GOT3 (cell line): Measurements from ENCODE around the gene DGLUCY.
"Not testable (repeated sequence)": the region's sequence is repeated elsewhere in the genome, so short reads cannot be mapped to it uniquely, and the experiment has no call there.

ENCODE experiments used
- DNase-seq: peaks from one replicate; lab custom pipeline; 2025; ENCODE audit warnings: mixed read lengths; lab: John Stamatoyannopoulos, UW

DGLUCY gene

DNA sequence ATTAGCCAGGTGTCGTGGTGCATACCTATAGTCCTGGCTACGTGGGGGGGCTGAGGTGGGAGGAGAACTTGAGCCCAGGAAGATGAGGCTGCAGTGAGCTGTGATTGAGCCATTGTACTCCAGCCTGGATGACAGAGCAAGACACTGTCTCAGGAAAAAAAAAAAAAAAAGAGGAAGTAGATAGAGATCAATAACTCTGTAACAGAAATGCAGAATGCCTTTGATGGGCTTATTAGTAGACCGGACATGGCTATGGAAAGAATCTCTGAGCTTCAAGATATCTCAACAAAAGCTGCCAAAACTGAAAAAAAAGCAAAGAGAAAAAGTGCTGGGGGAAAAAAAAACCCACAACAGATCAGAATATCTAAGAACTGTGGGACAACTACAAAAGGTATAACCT is 93.1 kb downstream of the DGLUCY start:
- DNase-seq = no peak

DNA sequence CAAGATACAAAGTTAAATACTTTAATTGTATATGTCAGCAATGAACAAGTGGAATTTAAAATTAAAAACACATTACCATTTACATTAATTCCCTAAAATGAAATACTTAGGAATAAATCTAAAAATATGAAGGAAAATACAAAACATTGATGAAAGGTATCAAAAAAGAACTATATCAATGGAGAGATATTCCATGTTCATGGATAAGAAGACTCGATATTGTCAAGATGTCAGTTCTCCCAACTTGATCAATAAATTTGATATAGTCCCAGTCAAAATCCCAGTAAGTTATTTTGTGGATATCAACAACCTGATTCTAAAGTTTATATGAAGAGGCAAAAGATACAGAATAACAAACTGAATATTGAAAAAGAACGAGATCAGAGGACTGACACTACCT is 97.1 kb downstream of the DGLUCY start:
- no peak for DNase-seq

DNA sequence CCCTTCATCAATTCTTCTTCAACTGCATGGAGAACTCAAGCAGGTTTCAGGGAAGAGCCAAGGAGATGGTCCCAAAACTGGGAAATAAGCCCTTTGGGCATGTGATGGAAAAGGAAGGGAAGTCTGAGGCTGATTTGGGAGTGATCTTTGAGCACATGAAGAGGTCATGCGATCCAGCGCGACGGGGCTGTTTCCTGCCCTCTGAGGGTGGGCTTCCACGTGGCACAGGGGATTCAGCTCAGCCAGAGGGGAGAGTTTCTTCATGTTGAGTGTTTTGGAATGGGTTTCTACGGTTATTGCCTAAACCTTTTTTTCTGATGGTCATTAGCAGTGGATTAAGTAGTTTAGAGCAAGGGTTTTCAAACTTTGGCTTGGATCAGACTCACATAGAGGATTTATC is 100.4 kb downstream of the DGLUCY start:
- DNase-seq = no peak

DNA sequence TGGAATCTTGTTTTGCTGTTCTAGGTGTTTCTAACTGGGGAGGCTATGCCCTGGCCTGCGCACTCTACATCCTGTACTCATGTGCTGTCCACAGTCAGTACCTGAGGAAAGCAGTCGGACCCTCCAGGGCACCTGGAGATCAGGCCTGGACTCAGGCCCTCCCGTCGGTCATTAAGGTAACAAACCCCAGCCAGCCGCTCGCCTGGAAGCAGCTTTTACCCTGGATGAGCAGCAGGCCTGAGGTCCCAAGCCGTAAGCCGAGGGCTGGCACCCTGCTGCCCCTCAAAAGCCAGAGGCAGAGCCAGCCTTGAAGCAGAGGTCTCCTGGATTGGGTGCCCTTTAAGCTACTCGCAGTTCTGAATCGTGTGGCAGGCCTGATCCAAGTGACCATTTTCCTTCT is 101.5 kb downstream of the DGLUCY start:
- DNase-seq = no peak

DNA sequence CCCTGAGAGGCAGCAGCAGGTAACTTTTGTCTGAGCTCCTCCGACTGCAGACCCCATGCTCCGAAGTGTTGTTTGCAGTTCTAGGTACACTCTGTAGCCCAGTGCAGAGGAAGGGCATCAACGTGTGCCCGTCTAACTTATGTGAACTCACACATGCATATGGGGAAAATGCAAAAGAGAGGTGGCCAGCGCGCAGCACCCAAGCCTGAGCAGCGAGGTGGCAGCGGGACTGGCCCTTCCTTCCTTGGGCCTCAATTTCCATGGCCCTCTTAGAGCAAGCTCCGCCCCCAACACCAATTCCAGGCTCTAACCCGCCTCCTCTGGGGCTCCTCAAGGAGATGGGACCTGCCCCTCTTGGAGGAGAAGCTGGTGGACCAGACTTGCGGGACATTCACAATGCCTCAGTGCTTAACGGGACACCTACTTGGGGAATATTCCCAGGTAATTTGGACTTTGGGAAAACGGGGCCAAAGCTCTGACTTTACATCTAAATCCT is 102.9 kb downstream of the DGLUCY start:
- DNase-seq = no peak

DNA sequence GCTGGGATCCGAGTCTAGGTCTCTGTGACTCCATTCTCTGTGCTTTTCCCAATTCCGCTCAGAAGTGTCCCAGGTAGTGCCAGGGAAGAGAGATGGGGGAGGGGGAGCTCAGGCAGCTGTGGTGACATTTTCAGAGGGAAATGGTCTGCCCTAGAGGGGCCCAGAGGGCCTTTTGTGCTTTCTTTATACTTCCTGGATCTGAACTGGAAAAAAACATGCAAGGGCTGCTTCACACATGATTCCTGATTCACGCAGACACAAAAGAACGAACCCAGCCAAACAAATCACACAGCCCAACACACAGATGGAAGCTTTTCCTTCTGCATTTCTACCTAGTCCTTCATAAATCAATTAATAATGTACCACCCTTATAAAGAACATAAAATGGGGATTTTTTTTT is 104.1 kb downstream of the DGLUCY start:
- DNase-seq = no peak

DNA sequence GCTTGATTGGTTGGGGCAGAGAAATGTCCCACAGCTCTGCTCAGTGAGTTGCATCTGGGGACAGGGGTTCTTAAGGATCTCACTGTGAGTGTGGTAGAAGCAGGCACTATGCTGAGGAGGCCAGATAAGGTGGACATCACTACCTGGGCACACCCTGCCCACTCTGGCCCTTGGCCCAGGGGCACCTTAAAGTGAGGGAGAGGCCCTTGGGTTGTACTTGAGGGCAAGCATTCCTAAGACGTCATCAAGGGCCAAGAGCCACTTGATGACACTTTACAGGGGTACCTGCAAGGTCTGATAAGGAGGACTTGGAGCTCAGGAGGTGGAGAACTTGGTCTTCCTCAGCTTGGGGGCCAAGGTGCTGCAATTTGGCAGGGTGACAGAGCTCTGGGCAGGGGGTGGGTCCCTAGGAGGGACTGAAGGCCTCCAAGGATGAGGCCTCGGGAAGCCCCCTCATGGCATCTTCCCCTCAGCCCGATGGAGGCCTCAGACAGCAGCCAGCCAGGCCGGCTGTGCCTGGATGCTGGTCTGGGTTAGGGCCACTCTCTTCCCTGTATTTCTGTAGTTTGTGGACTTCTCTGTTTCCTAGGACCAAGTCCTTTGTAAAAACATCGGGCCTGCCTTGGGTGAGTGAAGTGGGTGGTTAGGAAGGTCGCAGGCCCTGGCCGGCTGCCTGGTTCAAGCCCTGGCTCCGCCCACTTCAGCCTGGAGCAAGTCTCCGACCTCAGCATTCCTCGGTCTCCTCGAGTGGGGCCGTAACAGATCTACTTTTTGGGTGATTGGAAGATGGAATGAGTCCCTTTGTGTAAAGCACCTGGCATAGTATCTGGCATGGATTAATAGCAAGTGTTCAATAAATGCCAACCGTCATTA is 105.9 kb downstream of the DGLUCY start:
- DNase-seq = no peak

DNA sequence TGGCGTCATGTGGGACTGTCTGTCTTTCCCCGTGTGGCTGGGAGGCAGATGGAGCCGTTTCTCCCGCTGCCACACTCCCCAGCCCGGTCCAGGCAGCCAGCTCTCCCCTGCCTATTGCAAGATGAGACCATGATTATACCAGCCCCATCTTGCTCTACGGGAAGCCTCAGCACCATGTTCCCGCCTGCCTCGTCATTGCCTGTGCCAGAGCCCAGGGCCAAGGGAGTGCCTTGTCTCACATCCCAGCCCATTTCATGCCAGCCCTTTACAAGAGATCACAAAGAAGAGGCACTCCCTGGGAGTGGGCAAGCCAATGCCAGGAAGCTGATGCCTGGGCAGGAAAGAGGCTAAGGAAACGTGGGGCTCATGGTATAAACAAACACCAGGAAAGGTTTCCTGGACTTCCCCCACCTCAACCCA is 106.7 kb downstream of the DGLUCY start:
- DNase-seq = no peak

DNA sequence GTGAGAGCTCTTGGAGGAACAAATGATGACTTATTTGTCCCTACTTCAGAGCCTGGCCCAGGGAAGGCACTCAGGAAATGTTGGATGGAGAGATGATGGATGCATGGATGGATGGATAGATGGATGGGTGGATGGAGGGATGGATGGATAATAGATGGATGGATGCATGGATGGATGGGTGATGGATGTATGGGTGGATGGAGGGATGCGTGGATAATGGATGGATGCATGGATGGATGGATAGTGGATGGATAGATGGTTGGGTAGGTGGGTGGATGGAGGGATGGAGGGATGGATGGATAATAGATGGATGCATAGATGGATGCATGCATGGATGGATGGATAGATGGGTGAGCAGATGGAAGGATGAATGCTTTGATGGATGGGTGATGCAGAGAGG is 107.4 kb downstream of the DGLUCY start:
- no peak for DNase-seq

DNA sequence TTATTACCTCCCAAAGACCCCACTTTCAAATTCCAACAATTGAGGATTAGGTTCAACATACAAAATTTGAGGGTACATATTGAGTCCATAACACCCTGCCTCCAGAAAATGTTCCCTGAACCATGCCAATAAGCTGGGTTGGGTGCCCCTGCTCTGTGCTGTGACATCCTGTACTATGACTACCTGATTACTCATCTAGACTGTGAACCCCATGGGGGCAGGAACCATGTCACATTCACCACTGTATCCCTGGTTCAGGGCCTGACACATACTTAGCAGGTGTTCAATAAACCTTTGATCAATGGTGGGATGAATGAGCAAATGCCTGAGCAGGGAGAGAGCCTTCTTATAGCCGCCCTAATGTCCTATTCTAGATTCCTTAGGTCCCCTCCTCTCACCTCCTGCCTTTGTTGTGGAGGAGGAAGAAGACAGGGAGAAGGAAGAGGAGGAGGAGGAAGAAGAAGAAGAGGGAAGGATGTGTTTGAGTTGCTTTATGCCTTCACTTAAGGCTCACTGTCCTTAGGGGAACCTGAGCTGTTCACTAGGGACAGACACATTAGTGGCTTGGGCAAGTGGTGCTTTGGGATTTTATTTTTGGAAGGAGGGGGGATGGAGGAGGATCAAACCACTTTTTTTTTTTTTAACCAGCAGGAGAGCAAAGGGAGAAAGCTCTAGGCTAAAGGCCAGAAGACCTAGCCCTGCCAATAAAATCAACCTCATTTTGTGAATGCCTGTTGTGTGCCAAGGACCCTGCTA is 109.3 kb downstream of the DGLUCY start:
- no peak for DNase-seq

DNA sequence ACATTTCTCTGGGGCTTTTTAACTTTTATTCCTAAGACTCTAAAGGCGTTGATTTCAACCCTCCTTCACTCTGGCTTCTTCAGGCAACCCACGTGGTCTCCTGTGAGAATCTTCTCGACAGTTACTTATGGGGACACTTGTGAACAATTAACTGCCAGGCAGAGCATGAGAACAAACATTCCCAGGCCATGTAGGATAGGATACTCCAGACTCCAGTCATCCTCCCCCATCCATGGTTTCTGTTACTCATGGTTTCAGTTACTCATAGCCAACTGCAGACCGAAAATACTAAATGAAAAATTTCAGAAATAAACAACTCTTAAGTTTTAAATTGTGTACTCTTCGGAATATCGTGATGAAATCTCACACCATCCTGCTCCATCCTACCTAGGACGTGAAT is 111.2 kb downstream of the DGLUCY start:
- DNase-seq = no peak

DNA sequence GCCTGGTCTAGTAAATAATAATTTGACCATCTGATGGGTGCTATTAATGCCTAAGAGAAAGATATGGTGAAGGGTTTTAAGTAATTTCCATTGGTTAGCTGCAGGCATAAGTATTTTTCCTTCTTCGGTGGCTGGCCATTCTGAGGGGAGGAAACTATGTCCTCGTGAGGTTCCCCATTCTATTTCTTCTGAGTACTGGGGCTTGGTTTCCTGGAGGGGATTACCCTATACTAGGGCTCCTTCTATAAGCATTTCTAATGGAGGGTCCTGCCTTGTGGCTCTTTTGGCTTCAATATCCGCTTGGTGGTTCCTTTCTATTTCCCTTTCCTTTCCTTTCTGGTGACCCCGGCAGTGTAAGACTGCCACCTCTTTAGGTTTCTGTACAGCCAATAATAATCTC is 112.5 kb downstream of the DGLUCY start:
- DNase-seq = not testable (repeated sequence)

DNA sequence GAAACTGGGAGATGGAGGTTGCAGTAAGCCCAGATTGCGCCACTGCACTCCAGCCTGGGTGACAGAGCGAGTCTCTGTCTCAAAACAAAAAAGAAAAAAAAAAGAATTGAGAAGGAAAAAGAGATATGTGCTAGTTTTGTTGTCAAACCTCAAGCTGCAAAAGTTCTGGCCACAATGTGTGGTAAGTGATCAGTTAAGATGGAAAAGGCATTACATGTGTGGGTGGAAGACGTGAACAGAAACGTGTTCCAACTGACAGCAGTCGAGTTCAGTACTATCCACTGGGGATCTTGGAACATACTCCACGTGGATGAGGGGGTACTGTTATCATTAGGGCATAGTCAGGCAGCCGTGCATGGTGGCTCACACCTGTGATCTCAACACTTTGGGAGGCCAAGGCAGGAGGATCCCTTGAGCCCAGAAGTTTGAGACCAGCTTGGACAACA is 113.3 kb downstream of the DGLUCY start:
- no peak for DNase-seq

DNA sequence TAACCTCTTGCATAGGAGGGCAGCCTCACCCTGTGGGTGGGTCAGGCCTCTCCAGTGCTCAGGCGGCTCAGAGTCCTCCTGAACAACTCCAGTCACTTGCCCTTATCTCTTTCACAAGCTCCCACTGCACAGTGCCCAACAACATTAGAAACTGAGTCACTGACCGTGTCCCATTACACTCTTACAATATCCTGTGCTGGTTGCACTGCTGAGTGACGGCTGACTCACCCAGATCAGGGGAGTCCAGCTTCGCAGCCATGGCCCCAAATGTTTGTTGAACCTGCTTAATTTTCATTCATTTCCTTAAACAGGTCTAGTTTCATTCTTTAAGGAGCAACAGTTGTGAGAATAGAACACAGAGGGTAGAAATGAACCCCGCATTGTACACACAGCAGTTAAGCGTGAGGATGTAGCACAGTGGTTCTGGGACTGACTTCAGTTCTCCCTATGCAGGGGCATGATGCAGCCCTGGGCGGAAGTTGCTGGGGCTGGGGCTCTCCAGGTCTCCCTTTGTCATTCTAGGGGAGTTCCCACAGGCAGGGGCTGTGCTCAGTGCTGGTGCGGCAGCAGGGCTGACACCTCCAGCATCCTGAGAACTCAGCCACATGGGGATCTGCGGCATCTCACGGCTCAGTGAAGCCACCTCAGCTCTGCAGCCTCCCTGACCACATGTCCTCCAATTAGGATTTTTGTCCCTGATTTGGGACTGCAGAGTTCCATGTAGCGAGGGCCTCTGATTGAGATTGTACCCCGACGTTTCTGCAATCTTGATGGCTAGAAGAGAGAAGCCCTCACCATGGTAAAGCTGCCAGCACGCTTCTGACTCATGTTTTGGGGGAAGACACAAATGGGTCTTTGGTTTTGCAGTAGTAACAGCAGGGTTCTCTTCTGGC is 114.5 kb downstream of the DGLUCY start:
- no peak for DNase-seq

DNA sequence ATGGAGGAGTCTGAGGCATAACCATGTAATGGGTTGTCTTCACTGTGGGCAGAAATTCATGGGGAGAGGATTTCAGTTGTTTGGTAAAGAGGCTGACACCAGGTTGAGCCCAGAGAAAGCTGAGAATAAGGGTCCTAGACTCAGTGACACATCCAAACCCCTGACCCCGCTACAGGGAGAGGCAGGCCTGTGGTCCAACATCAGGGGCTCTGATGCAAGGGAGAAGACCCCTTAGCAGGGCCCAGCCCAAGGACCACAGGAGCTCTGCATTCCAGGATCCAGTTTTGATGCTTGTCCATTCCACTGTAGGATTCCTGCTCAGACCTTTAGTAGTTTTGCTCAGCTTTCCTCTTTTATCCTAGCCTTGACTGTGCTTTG is 115.1 kb downstream of the DGLUCY start:
- no peak for DNase-seq

DNA sequence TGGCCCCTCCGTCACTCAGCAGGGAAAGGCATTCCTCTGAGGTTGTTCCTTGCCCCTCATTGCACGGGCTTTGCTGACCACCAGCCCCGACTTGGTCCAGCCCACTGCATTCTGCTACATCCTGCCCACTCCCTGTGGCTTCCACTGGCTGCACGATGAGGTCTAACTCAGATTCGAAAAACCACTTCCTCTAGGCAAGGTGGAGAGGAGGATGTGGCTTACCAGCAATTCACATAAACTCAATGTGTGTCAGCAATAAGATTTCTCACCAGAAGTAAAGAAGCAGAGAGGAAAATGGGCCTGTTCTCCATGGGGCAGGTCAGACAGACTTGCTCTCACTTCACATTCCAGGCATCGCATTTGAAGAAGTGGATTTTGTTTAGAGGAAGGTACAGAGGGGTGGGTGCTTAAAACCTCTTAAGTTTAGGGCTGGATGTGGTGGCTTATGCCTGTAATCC is 115.9 kb downstream of the DGLUCY start:
- no peak for DNase-seq

DNA sequence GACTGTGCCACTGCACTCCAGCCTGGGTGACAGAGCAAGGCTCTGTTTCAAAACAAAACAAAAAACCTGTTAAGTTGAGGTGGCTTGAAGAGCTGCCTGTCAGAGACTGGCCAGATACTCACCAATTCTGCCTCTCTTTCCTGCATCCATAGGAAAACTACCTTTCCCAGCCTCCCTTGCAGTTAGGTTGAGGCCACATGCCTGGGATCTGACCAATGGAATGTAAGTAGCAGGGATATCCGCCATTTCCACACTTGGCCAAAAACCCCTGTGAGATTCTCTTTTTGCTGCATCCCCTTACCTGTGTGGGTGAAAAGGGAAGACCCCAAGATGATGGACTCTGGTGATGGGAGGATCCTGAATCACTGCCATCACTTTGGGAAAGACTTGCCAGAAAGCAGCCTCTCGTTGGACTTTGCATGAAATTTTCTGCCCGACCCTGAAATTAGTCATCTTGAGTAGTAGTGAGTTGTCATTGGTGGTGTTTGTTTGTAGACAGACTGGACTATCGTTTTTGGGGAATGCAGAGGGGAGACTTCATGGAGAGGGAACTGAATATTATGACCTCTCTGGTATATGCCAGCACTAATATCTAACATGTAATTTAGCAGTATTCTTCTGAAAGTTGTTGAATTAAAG is 116.6 kb downstream of the DGLUCY start:
- DNase-seq = no peak

DNA sequence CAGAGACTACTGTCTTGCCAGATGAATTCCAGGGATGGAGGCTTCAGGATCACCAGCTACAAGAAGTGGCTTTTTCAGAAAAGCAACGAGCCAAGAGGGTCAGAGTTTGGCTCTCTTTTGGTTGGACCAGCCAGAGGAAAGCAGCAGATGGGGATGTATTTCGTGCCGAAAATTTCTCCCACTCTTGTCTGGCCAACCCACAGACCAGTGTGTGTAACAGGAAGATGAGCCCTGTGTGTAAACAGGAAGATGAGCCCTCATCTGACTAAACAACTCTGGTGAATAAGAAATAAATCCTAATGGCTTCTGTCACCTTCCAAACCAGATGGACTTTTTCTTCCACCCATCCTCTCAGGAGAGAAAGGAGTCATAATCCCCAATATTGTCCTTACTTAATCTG is 117.6 kb downstream of the DGLUCY start:
- no peak for DNase-seq

DNA sequence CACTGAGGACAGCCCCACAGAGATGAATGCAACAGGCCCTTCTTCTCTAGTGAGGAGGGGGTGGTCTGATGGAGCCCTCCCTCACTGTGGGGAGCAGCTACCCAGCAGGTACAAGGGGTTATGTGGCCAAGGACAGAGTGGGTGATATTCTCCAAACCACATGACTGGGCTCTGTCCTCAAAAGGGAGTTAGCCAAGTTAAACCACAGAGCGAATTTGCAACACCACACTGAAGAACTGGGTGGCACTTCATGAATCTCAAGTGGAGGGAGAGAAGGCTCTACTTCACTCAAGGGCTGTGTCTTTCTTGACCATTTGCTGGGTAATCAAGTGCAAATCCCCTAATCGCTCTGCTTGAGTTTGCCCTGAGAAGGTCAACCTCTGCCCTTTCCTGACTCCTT is 118.2 kb downstream of the DGLUCY start:
- no peak for DNase-seq

DNA sequence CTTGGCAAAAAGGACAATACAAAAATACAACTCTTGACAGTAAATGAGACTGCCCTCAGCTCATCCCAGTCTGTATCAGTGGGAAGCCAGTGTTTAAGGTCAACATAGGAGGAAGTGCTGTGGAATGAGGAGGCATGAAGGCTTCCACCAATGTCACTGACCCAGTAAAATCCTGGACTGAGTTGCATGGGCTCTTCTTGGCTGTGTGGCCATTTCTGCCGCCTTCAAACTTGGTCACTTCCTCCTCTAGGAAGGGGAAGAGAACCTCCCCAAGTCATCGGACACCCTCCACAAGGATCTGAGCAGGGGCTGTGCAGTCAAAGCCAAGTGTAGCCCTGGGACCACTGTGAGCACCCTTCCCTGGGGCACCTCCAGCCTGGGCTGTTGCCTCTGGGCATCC is 118.7 kb downstream of the DGLUCY start:
- DNase-seq = no peak

DNA sequence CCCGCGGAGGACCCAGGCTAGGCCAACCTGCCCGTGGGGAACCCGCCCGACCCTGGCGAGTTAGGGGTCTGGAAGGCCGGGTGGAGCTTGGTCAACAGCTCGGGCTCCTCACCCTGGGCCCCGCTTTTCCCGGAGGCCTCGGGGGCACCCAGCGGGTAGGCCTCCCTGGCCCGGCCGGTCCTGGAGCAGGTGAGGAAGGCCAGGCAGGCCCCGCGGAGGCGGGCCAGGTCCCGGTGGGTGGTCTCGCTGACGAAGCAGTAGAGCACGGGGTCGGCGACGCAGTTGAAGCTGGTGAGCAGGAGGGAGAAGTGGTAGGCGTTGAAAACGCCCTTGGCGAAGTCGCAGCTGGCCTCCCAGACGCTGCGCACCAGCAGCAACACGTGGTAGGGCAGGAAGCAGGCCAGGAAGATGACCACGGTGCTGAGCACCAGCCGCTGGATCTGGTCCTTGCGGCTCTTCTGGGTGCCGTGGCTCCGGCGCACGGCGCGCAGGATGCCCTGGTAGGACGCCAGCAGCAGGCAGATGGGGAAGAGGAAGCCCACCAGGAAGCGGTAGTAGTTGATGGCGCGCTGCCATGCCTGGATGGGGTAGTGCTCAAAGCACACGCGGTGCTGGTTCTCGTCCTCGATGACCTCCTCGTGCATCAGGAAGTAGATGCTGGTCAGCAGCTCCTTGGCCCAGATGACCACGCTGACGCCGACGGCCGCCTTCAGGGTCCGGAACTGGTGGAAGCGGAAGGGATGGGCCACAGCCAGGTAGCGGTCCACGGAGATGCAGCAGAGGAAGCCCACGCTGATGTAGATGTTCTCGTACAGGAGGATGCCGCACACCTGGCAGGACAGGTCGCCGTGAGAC is 120.3 kb downstream of the DGLUCY start:
- DNase-seq = no peak
